Measurements from ENCODE around the gene ABCA10. TPM values are rescaled to one million over a fixed set of nuclear protein-coding genes. Genes with fewer than 3 reads are reported as not detected.

Gene ABCA10
- total and polyA plus RNA-seq, 2 of the 13 experiments (the other 11 are each of a cell fraction or from before 2014, with no cell fraction given) = 0.02 to 0.08 TPM

- TF ChIP-seq AHDC1 (CRISPR knock-in tag; IDR thresholded peaks at IDR 0.05; ENCODE audit: borderline replicate concordance) (peak; percentile 81), CCDC6 (CRISPR knock-in tag; IDR thresholded peaks at IDR 0.05) (no peak), GABPB1 (CRISPR knock-in tag; IDR thresholded peaks at IDR 0.05) (no peak), ZNF558 (CRISPR knock-in tag; IDR thresholded peaks at IDR 0.05; ENCODE audit: borderline replicate concordance) (no peak), ZNF550 (CRISPR knock-in tag; IDR thresholded peaks at IDR 0.05; ENCODE audit: borderline replicate concordance) (no peak), CHD4 (IDR thresholded peaks at IDR 0.05; ENCODE audit: borderline replicate concordance, low read length) (no peak), TP53 (CRISPR knock-in tag; conservative IDR thresholded peaks at IDR 0.05) (no peak), RAD51 (IDR thresholded peaks at IDR 0.05; ENCODE audit: borderline replicate concordance) (no peak), ZFP1 (CRISPR knock-in tag; IDR thresholded peaks at IDR 0.05) (0 out of 2 replicates have a peak, but pooled peaks have one; percentile 58), FIP1L1 (IDR thresholded peaks at IDR 0.05; ENCODE audit: borderline replicate concordance, insufficient read depth, low read depth, low read length) (no peak), GATAD2A (CRISPR knock-in tag; IDR thresholded peaks at IDR 0.05) (peak; percentile 94), PHF8 (CRISPR knock-in tag; IDR thresholded peaks at IDR 0.05) (no peak), ZFX (CRISPR knock-in tag; IDR thresholded peaks at IDR 0.05; ENCODE audit: low read depth) (no peak), ZBTB1 (CRISPR knock-in tag; IDR thresholded peaks at IDR 0.05; ENCODE audit: borderline replicate concordance) (no peak), ZNF3 (CRISPR knock-in tag; IDR thresholded peaks at IDR 0.05) (peak; percentile 74; the same call in 1 of the 2 replicates), MEF2D (CRISPR knock-in tag; IDR thresholded peaks at IDR 0.05) (no peak), ZMYM2 (CRISPR knock-in tag; IDR thresholded peaks at IDR 0.05) (0 out of 2 replicates have a peak, but pooled peaks have one; percentile 21), GRHL1 (CRISPR knock-in tag; conservative IDR thresholded peaks at IDR 0.05) (no peak), ZNF383 (CRISPR knock-in tag; IDR thresholded peaks at IDR 0.05; ENCODE audit: borderline replicate concordance) (no peak)
- TF ChIP-seq, protein P1, sequence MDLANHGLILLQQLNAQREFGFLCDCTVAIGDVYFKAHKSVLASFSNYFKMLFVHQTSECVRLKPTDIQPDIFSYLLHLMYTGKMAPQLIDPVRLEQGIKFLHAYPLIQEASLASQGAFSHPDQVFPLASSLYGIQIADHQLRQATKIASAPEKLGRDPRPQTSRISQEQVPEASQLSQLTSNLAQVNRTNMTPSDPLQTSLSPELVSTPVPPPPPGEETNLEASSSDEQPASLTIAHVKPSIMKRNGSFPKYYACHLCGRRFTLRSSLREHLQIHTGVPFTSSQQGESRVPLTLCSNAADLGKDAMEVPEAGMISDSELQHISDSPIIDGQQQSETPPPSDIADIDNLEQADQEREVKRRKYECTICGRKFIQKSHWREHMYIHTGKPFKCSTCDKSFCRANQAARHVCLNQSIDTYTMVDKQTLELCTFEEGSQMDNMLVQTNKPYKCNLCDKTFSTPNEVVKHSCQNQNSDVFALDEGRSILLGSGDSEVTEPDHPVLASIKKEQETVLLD (CRISPR knock-in tag; IDR thresholded peaks at IDR 0.05; ENCODE audit: low read depth) = no peak
- TF ChIP-seq, protein P2, sequence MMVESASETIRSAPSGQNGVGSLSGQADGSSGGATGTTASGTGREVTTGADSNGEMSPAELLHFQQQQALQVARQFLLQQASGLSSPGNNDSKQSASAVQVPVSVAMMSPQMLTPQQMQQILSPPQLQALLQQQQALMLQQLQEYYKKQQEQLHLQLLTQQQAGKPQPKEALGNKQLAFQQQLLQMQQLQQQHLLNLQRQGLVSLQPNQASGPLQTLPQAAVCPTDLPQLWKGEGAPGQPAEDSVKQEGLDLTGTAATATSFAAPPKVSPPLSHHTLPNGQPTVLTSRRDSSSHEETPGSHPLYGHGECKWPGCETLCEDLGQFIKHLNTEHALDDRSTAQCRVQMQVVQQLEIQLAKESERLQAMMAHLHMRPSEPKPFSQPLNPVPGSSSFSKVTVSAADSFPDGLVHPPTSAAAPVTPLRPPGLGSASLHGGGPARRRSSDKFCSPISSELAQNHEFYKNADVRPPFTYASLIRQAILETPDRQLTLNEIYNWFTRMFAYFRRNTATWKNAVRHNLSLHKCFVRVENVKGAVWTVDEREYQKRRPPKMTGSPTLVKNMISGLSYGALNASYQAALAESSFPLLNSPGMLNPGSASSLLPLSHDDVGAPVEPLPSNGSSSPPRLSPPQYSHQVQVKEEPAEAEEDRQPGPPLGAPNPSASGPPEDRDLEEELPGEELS (CRISPR knock-in tag; IDR thresholded peaks at IDR 0.05) = peak; percentile 47; the same call in 1 of the 2 replicates
Observed at GRCh38 chr17:69268543-69269014, 40.0 kb upstream of the ABCA10 start (continued).
